Suppressor macrophage treated with lipopolysaccharide for 4 hours (primary cell): ENCODE data around the gene CALD1.
"Not testable (repeated sequence)": the region's sequence is repeated elsewhere in the genome, so short reads cannot be mapped to it uniquely, and the experiment has no call there.

Experiments
- DNase-seq: peaks from one replicate; pipeline ENCODE4 v3.0.0-alpha.2; 2020

The CALD1 gene

GRCh38 chr7:134962270-134962780 lies 182.9 kb downstream of the CALD1 start:
- no peak for DNase-seq

- DNase-seq = no peak
These were observed 183.6 kb downstream of the CALD1 start for GRCh38 chr7:134963036-134963435.

DNA sequence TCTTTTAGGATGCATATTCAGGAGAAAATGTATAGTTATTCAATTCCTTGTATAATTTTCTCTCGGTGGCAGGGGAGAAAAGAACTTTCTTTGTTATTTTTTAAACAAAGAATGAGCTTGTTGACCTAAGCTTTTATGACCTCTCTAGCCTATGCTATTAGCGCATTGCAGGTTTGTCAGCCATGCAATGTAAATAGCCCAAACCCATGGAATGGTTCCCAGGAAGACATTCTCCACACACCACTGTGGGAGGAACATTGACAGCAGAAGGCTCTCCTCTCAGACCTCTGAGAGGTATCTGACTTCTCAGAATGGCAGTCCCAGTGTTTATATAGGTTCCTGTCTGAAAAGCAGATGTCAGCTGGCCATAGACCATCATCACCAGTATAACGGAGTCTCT lies 187.3 kb downstream of the CALD1 start:
- no peak for DNase-seq

GRCh38 chr7:134968110-134968509 lies 188.7 kb downstream of the CALD1 start:
- DNase-seq = no peak

DNA sequence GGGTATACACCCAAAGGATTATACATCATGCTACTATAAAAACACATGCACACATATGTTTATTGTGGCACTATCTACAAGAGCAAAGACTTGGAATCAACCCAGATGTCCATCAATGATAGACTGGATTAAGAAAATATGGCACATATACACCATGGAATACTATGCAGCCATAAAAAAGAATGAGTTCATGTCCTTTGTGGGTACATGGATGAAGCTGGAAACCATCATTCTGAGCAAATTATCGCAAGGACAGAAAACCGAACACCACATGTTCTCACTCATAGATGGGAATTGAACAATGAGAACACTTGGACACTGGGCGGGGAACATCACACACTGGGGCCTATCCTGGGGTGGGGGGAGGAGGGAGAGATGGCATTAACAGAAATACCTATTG lies 202.2 kb downstream of the CALD1 start:
- DNase-seq = not testable (repeated sequence)

GRCh38 chr7:134985894-134986362 lies 206.5 kb downstream of the CALD1 start:
- DNase-seq = no peak

- peak; percentile 94 for DNase-seq
These were observed 207.2 kb downstream of the CALD1 start, which contains the start of gene AGBL3 for GRCh38 chr7:134986363-134987251. Gene AGBL3 (plus strand): TSS chr7:134986508. CDS start chr7:134987934, 1,426 bp downstream.

- no peak for DNase-seq
These were observed 208.7 kb downstream of the CALD1 start for GRCh38 chr7:134988161-134988560.

- no peak for DNase-seq
These were observed 212.3 kb downstream of the CALD1 start for GRCh38 chr7:134991469-134992339.

DNA sequence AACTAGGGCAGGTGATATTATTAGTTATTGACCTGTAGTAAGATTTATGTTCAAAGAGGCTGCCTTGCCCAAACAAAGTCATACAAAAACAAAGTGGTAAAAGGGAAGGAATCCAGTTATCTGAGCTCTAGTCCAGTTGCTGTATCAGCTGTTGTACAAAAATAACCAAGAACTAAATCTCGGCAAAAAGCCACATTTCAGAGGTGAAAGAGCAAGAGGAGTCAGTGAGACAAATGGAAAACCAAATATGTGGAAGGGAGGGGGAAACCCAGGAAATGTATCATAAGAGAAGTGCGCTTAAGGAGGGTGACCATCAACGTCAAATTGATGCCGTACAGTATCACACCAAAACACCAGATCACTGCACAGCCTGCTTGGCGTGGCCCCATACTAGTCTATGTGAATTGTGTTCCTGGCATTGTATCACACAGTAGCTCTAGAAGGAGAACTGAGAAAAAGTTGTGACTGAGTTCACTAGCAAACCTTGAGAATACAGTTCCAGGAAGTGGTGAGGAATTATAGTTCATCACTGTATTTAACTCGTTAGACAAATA lies 213.3 kb downstream of the CALD1 start:
- no peak for DNase-seq

DNA sequence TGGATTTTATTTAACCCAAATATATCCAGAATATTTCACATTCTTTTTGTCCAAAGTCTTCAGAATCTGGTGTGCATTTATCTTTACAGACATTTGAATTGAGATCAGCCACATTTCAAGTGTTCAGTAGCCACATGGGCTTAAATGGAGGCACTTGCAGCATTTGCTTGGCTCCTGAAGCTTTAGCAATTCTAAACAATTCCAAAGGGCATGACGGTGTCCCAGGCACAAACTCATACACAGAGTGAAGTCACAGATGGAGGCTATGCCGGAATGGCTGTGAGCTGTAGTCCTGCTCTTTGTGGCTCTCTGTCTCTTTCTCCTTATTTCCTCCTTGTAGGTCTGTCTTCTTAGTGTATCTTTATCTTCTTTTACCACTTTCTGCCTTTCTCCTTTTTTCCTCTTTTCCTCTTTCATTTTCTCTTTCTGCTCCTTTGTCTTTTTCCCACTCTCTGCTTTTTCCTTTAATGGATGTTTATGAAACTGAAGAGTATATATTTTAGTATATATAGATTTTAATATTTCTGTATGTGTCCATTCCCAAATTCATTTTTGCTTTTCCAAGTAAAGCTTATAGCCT lies 214.5 kb downstream of the CALD1 start:
- DNase-seq = no peak

DNA sequence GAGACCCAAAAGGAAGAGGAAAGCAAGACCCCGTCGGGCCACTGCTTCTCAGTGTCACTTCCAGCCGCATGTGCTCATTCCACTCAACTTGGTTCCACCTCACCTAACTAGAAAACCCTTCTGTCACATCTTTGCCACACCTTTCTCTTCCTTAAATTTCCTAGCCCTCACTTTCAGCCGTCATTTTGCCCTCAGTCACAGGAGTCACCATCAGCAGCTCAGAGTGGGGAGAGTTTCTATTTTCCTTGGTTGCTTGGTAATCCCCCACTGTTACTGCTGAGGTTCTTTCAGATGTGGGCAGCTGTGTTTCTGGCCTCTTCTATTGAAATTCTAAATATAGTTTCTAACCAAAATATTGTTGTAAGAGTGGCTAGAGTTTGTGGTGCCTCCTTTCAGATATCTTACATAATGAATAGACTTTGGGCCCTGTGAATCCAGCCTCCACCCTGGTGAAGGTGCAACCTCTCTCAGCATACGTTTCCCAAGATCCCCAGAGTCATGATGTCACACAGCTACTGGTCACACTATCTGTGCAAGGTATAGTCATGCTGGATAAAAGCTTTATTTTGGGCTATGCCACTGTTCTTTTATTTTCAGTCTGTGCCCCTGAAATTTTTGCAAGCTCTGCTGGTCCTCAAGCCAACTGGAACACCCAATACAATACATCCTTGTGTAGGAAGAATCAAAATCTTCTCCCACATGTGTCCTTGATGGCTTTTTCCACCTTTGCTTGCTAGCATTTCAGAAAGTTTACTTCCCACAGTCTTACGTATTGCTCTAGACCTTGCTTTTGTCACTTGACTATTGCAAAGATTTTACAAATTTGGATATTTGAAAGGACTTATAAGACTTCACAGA lies 216.0 kb downstream of the CALD1 start:
- no peak for DNase-seq

GRCh38 chr7:134996097-134996550 lies 216.7 kb downstream of the CALD1 start:
- DNase-seq = no peak

GRCh38 chr7:134997214-134997885 lies 217.9 kb downstream of the CALD1 start:
- no peak for DNase-seq

- no peak for DNase-seq
These were observed 219.7 kb downstream of the CALD1 start for GRCh38 chr7:134999136-134999535.

DNA sequence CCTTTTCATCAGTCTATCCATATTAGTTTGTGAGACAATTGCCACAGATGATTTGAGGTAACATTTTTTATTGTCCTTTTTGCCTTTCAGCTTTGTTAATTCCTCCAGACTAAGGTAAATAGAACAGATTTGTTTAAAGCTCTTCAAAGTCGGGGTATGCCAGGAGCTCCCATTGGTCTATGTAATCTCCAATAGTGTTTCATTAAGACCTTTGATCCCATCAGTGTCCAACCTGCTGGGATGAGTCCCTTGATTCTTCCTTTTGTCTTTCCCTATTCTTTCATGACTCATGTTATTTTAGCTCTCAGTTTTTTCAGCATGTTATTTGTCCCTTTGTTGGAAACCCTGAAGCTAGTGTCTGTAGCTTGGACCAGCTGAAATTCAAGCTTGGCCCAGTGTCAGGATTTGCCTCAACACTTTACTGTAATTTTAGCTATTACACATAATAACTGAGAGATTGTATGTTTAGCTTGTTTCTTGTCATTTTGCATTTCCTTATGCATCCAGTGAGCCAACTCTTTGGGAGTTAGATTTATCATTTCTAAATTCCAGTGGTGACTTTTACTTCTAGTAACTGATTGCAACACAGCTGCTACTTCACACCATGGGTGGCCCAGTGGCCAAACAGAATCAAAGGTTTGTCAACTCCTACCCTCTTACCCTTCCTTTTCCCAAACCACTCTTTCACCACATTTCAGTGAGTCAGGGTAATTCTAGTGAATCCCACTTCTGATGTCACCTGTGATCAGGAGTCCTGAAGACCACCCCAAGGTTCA lies 222.1 kb downstream of the CALD1 start:
- DNase-seq = peak; percentile 7

DNA sequence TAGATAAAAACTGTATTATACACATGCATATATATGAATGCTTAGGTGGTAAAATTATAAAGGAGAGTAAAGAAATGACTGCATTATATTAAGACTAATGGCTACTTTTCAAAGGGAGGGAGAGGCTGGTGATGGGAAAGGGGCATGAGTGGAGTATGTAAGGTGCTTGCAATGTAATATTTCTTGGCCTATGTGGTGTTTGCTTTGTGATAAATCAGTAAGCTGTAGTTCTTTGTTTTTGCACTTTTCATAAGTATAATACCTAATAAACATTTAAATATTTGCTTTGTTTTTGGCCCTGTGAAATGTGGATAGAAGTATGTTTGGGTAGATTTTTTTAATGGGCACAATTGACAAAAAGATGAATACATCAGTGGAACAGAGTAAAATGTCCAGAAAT lies 232.8 kb downstream of the CALD1 start:
- DNase-seq = no peak
